ENCODE results near the gene MTFMT.
"Not testable (repeated sequence)": the region's sequence is repeated elsewhere in the genome, so short reads cannot be mapped to it uniquely, and the experiment has no call there.

The MTFMT gene

GRCh38 chr15:65033659-65034269, 4.3 kb upstream of the MTFMT start:
- no peak overlapping the region for H3K27ac ChIP-seq (ENCODE audit: low read length)
- no peak overlapping the region for H3K4me3 ChIP-seq (ENCODE audit: low read depth in 1 of 2, low read length in 2 of 2)
- no peaks in the 10 kb centered on the region for H3K36me3 ChIP-seq (ENCODE audit: control insufficient read depth in 1 of 2, insufficient read depth in 2 of 2, low read length in 2 of 2)
- no peaks in the 10 kb centered on the region for H3K9me3 ChIP-seq (ENCODE audit: control insufficient read depth in 1 of 2, low read length in 2 of 2)
- no peaks in the 10 kb centered on the region for H3K27me3 ChIP-seq (ENCODE audit: low read depth, low read length)
- no peaks in the 10 kb centered on the region for H3K4me1 ChIP-seq (ENCODE audit: control insufficient read depth in 1 of 2, insufficient read depth in 2 of 2, low read length in 2 of 2)

GRCh38 chr15:65032801-65033537, 3.5 kb upstream of the MTFMT start:
- Histone ChIP-seq H3K27me3 (ENCODE audit: low read depth, low read length) (no peaks in the 10 kb centered on the region), H3K27ac (ENCODE audit: low read length) (no peak overlapping the region), H3K4me1 (ENCODE audit: control insufficient read depth in 1 of 2, insufficient read depth in 2 of 2, low read length in 2 of 2) (peaks cover 0 to 5% of the 10 kb centered on the region in 2 donors), H3K4me3 (ENCODE audit: low read depth in 1 of 2, low read length in 2 of 2) (no peak overlapping the region), H3K9me3 (ENCODE audit: control insufficient read depth in 1 of 2, low read length in 2 of 2) (no peaks in the 10 kb centered on the region), H3K36me3 (ENCODE audit: control insufficient read depth in 1 of 2, insufficient read depth in 2 of 2, low read length in 2 of 2) (no peaks in the 10 kb centered on the region)

GRCh38 chr15:65029736-65030208, 333 bp upstream of the MTFMT start:
- H3K27me3 ChIP-seq (ENCODE audit: low read depth, low read length) = no peaks in the 10 kb centered on the region
- H3K36me3 ChIP-seq (ENCODE audit: control insufficient read depth in 1 of 2, insufficient read depth in 2 of 2, low read length in 2 of 2) = peaks cover 7 to 8% of the 10 kb centered on the region in 2 donors
- peak overlapping the region; percentile 80 to 94 for H3K4me3 ChIP-seq (ENCODE audit: low read depth in 1 of 2, low read length in 2 of 2)
- H3K9me3 ChIP-seq (ENCODE audit: control insufficient read depth in 1 of 2, low read length in 2 of 2) = no peaks in the 10 kb centered on the region
- H3K4me1 ChIP-seq (ENCODE audit: control insufficient read depth in 1 of 2, insufficient read depth in 2 of 2, low read length in 2 of 2) = peaks cover 3 to 11% of the 10 kb centered on the region in 2 donors
- H3K27ac ChIP-seq (ENCODE audit: low read length) = no peak overlapping the region

GRCh38 chr15:65028338-65028737, 1.1 kb downstream of the MTFMT start:
- Histone ChIP-seq H3K27ac (ENCODE audit: low read length) (no peak overlapping the region), H3K9me3 (ENCODE audit: control insufficient read depth in 1 of 2, low read length in 2 of 2) (no peaks in the 10 kb centered on the region), H3K36me3 (ENCODE audit: control insufficient read depth in 1 of 2, insufficient read depth in 2 of 2, low read length in 2 of 2) (peaks cover 14 to 18% of the 10 kb centered on the region in 2 donors), H3K4me1 (ENCODE audit: control insufficient read depth in 1 of 2, insufficient read depth in 2 of 2, low read length in 2 of 2) (peaks cover 3 to 11% of the 10 kb centered on the region in 2 donors), H3K27me3 (ENCODE audit: low read depth, low read length) (no peaks in the 10 kb centered on the region), H3K4me3 (ENCODE audit: low read depth in 1 of 2, low read length in 2 of 2) (peak overlapping the region; percentile 80 to 94)

GRCh38 chr15:65027593-65027992, 1.8 kb downstream of the MTFMT start:
- no peak overlapping the region for H3K27ac ChIP-seq (ENCODE audit: low read length)
- H3K4me3 ChIP-seq (ENCODE audit: low read depth in 1 of 2, low read length in 2 of 2) = no peak overlapping the region
- no peaks in the 10 kb centered on the region for H3K27me3 ChIP-seq (ENCODE audit: low read depth, low read length)
- no peaks in the 10 kb centered on the region for H3K9me3 ChIP-seq (ENCODE audit: control insufficient read depth in 1 of 2, low read length in 2 of 2)
- H3K4me1 ChIP-seq (ENCODE audit: control insufficient read depth in 1 of 2, insufficient read depth in 2 of 2, low read length in 2 of 2) = peaks cover 3 to 11% of the 10 kb centered on the region in 2 donors
- H3K36me3 ChIP-seq (ENCODE audit: control insufficient read depth in 1 of 2, insufficient read depth in 2 of 2, low read length in 2 of 2) = peaks cover 15 to 19% of the 10 kb centered on the region in 2 donors

- no peaks in the 10 kb centered on the region for H3K9me3 ChIP-seq (ENCODE audit: control insufficient read depth in 1 of 2, low read length in 2 of 2)
- H3K4me1 ChIP-seq (ENCODE audit: control insufficient read depth in 1 of 2, insufficient read depth in 2 of 2, low read length in 2 of 2) = peaks cover 3 to 11% of the 10 kb centered on the region in 2 donors
- H3K27ac ChIP-seq (ENCODE audit: low read length) = no peak overlapping the region
- H3K4me3 ChIP-seq (ENCODE audit: low read depth in 1 of 2, low read length in 2 of 2) = no peak overlapping the region
- peaks cover 15 to 19% of the 10 kb centered on the region in 2 donors for H3K36me3 ChIP-seq (ENCODE audit: control insufficient read depth in 1 of 2, insufficient read depth in 2 of 2, low read length in 2 of 2)
- no peaks in the 10 kb centered on the region for H3K27me3 ChIP-seq (ENCODE audit: low read depth, low read length)
Measured at GRCh38 chr15:65026756-65027155, 2.7 kb downstream of the MTFMT start.

GRCh38 chr15:65021488-65021887, 8.0 kb downstream of the MTFMT start:
- H3K4me3 ChIP-seq (ENCODE audit: low read depth in 1 of 2, low read length in 2 of 2) = no peak overlapping the region
- H3K4me1 ChIP-seq (ENCODE audit: control insufficient read depth in 1 of 2, insufficient read depth in 2 of 2, low read length in 2 of 2) = no peaks in the 10 kb centered on the region
- H3K36me3 ChIP-seq (ENCODE audit: control insufficient read depth in 1 of 2, insufficient read depth in 2 of 2, low read length in 2 of 2) = peaks cover 26 to 45% of the 10 kb centered on the region in 2 donors
- H3K27me3 ChIP-seq (ENCODE audit: low read depth, low read length) = no peaks in the 10 kb centered on the region
- no peaks in the 10 kb centered on the region for H3K9me3 ChIP-seq (ENCODE audit: control insufficient read depth in 1 of 2, low read length in 2 of 2)
- no peak overlapping the region for H3K27ac ChIP-seq (ENCODE audit: low read length)

GRCh38 chr15:65020419-65020818, 9.0 kb downstream of the MTFMT start:
- H3K4me3 ChIP-seq (ENCODE audit: low read depth in 1 of 2, low read length in 2 of 2) = no peak overlapping the region
- no peaks in the 10 kb centered on the region for H3K27me3 ChIP-seq (ENCODE audit: low read depth, low read length)
- no peaks in the 10 kb centered on the region for H3K9me3 ChIP-seq (ENCODE audit: control insufficient read depth in 1 of 2, low read length in 2 of 2)
- H3K36me3 ChIP-seq (ENCODE audit: control insufficient read depth in 1 of 2, insufficient read depth in 2 of 2, low read length in 2 of 2) = peaks cover 30 to 49% of the 10 kb centered on the region in 2 donors
- no peaks in the 10 kb centered on the region for H3K4me1 ChIP-seq (ENCODE audit: control insufficient read depth in 1 of 2, insufficient read depth in 2 of 2, low read length in 2 of 2)
- no peak overlapping the region for H3K27ac ChIP-seq (ENCODE audit: low read length)

- H3K27me3 ChIP-seq (ENCODE audit: low read depth, low read length); H3K4me3 ChIP-seq (ENCODE audit: low read depth in 1 of 2, low read length in 2 of 2); H3K27ac ChIP-seq (ENCODE audit: low read length); H3K4me1 ChIP-seq (ENCODE audit: control insufficient read depth in 1 of 2, insufficient read depth in 2 of 2, low read length in 2 of 2); H3K9me3 ChIP-seq (ENCODE audit: control insufficient read depth in 1 of 2, low read length in 2 of 2): not testable (repeated sequence)
- H3K36me3 ChIP-seq (ENCODE audit: control insufficient read depth in 1 of 2, insufficient read depth in 2 of 2, low read length in 2 of 2) = peaks cover 33 to 39% of the 10 kb centered on the region in 2 donors
Measured at GRCh38 chr15:65011198-65011597, 18.2 kb downstream of the MTFMT start.

GRCh38 chr15:65008983-65009382, 20.5 kb downstream of the MTFMT start:
- peaks cover 0 to 5% of the 10 kb centered on the region in 2 donors for H3K9me3 ChIP-seq (ENCODE audit: control insufficient read depth in 1 of 2, low read length in 2 of 2)
- H3K27me3 ChIP-seq (ENCODE audit: low read depth, low read length) = no peaks in the 10 kb centered on the region
- no peak overlapping the region for H3K4me3 ChIP-seq (ENCODE audit: low read depth in 1 of 2, low read length in 2 of 2)
- peaks cover 27 to 34% of the 10 kb centered on the region in 2 donors for H3K36me3 ChIP-seq (ENCODE audit: control insufficient read depth in 1 of 2, insufficient read depth in 2 of 2, low read length in 2 of 2)
- H3K27ac ChIP-seq (ENCODE audit: low read length) = no peak overlapping the region
- no peaks in the 10 kb centered on the region for H3K4me1 ChIP-seq (ENCODE audit: control insufficient read depth in 1 of 2, insufficient read depth in 2 of 2, low read length in 2 of 2)

- no peaks in the 10 kb centered on the region for H3K4me1 ChIP-seq (ENCODE audit: control insufficient read depth in 1 of 2, insufficient read depth in 2 of 2, low read length in 2 of 2)
- H3K27ac ChIP-seq (ENCODE audit: low read length) = no peak overlapping the region
- peaks cover 17 to 23% of the 10 kb centered on the region in 2 donors for H3K36me3 ChIP-seq (ENCODE audit: control insufficient read depth in 1 of 2, insufficient read depth in 2 of 2, low read length in 2 of 2)
- no peaks in the 10 kb centered on the region for H3K9me3 ChIP-seq (ENCODE audit: control insufficient read depth in 1 of 2, low read length in 2 of 2)
- no peaks in the 10 kb centered on the region for H3K27me3 ChIP-seq (ENCODE audit: low read depth, low read length)
- H3K4me3 ChIP-seq (ENCODE audit: low read depth in 1 of 2, low read length in 2 of 2) = no peak overlapping the region
Measured at GRCh38 chr15:65006876-65007275, 22.6 kb downstream of the MTFMT start.

Measured in muscle layer of duodenum (tissue), 2 donors.